ENCODE measurements around the gene RPRD1B. TPM values are rescaled to one million over a fixed set of nuclear protein-coding genes. Genes with fewer than 3 reads are reported as not detected.
A peak's percentile ranks its signal among the peaks of the same experiment; 100 is the strongest.

RPRD1B gene
- total RNA-seq, 2 donors from 2014 or later: 60.1 to 75.8 TPM

DNA sequence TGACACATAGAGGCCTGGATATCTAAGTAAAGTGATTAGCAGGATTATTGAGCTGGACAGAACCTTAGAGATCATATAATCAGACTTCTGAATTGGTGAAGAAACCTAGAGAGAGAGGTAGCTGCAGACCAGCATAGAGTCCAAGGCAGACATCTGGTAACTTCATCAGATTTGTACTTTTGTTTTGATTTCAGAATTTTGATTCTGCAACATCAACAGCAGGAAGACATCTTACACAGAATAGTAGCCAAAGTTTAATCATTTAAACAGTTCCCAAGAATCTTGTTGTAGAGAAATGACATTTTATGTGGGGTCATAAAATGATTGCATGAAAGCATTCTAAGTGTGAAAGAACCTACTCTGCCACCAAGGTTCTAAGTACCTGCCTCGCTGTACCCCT, 39.4 kb downstream of the RPRD1B start:
- Histone ChIP-seq H3K27ac (peak overlapping the region; percentile 81 to 90), H3K4me1 (peaks cover 0 to 45% of the 10 kb centered on the region in 2 donors), H3K36me3 (peaks cover 42% of the 10 kb centered on the region), H3K9me3 (no peaks in the 10 kb centered on the region), H3K4me3 (no peak overlapping the region), H3K27me3 (no peaks in the 10 kb centered on the region)
- TF ChIP-seq, protein P1, sequence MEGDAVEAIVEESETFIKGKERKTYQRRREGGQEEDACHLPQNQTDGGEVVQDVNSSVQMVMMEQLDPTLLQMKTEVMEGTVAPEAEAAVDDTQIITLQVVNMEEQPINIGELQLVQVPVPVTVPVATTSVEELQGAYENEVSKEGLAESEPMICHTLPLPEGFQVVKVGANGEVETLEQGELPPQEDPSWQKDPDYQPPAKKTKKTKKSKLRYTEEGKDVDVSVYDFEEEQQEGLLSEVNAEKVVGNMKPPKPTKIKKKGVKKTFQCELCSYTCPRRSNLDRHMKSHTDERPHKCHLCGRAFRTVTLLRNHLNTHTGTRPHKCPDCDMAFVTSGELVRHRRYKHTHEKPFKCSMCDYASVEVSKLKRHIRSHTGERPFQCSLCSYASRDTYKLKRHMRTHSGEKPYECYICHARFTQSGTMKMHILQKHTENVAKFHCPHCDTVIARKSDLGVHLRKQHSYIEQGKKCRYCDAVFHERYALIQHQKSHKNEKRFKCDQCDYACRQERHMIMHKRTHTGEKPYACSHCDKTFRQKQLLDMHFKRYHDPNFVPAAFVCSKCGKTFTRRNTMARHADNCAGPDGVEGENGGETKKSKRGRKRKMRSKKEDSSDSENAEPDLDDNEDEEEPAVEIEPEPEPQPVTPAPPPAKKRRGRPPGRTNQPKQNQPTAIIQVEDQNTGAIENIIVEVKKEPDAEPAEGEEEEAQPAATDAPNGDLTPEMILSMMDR (IDR thresholded peaks at IDR 0.05): no peak
- no peak for DNase-seq (ENCODE audit: low spot score)

DNA sequence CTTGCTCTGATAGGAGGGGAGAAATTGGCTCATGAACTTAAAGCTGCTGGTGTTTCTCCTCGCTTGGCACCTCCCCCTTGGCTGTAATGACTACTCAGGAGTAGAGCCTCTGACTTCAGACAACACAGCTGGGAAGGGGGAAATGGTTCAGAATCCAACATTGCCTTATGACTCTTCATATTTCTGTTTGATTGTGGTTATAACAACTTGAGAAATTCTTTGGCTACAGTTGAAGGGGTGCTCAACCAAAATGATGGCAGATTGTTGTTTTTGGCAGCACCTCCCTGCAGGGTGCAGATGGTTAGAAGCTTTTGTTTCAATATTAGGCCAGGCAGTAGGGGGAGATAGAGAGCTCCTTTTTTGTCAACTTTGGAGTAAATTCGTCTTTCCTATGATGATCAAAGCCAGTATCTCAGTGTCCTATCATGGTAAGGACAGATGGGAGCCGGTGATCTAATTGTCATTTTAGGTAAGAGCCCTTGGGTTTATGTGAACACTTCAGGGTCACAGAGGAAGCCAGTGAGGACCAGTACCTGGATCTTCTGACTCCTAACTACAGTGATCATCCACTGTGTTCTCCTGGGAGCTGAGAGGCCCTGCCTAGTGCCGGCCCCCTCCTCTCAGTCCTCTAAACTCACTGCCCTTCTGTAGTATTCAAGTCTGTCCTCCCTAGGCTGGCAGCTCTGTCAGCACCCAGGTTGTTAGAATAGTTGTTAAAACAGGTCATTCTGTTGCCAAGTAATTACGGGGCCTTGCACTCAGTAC, 39.9 kb downstream of the RPRD1B start:
- H3K4me3 ChIP-seq: no peak overlapping the region
- TF ChIP-seq, protein P1 (IDR thresholded peaks at IDR 0.05): peak; percentile 70 to 84
- H3K9me3 ChIP-seq: no peaks in the 10 kb centered on the region
- H3K36me3 ChIP-seq: peaks cover 36% of the 10 kb centered on the region
- DNase-seq (ENCODE audit: low spot score): peak; percentile 71
- peaks cover 0 to 51% of the 10 kb centered on the region in 2 donors for H3K4me1 ChIP-seq
- H3K27me3 ChIP-seq: no peaks in the 10 kb centered on the region
- H3K27ac ChIP-seq: peak overlapping the region; percentile 81 to 90

- TF ChIP-seq, protein P1 (IDR thresholded peaks at IDR 0.05): no peak
- H3K4me3 ChIP-seq: no peak overlapping the region
- no peaks in the 10 kb centered on the region for H3K27me3 ChIP-seq
- peaks cover 30% of the 10 kb centered on the region for H3K36me3 ChIP-seq
- no peak for DNase-seq (ENCODE audit: low spot score)
- H3K4me1 ChIP-seq: peaks cover 0 to 52% of the 10 kb centered on the region in 2 donors
- H3K9me3 ChIP-seq: no peaks in the 10 kb centered on the region
- H3K27ac ChIP-seq: peak overlapping the region; percentile 81 to 90
These were observed 41.8 kb downstream of the RPRD1B start for GRCh38 chr20:38075161-38075998.

- Histone ChIP-seq H3K9me3 (no peaks in the 10 kb centered on the region), H3K4me3 (no peak overlapping the region), H3K4me1 (peaks cover 0 to 52% of the 10 kb centered on the region in 2 donors), H3K27ac (peak overlapping the region; percentile 81 to 90), H3K27me3 (no peaks in the 10 kb centered on the region), H3K36me3 (peaks cover 20% of the 10 kb centered on the region)
- no peak for DNase-seq (ENCODE audit: low spot score)
- TF ChIP-seq, protein P1 (IDR thresholded peaks at IDR 0.05): no peak
These were observed 43.0 kb downstream of the RPRD1B start for GRCh38 chr20:38076548-38076947.

DNA sequence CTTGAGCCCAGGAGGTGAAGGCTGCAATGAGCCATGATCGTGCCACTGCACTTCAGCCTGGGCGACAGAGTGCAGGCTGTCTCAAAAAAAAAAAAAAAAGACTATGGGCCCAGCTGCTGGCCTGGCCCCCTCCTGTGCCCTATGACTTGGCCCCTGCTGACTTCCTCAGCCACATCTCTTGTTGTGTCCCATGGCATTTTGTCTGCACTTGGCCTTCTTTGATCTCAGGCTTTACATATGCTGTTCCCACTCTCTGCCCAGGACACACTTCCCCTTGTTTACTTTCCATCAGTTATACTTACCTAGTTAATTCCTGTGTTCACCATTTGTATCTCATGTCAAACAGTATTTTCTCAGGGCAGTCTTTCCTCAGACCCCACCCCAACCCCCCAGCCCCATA, 44.5 kb downstream of the RPRD1B start:
- Histone ChIP-seq H3K27me3 (no peaks in the 10 kb centered on the region), H3K27ac (peak overlapping the region; percentile 44 to 90), H3K4me3 (no peak overlapping the region), H3K4me1 (peaks cover 0 to 49% of the 10 kb centered on the region in 2 donors), H3K36me3 (peaks cover 23% of the 10 kb centered on the region), H3K9me3 (no peaks in the 10 kb centered on the region)
- TF ChIP-seq, protein P1 (IDR thresholded peaks at IDR 0.05): no peak
- no peak for DNase-seq (ENCODE audit: low spot score)
